CD14-positive monocyte (primary cell): ENCODE measurements around the gene PHGDH. TPM values are rescaled to one million over a fixed set of nuclear protein-coding genes. Genes with fewer than 3 reads are reported as not detected.

ENCODE experiments used
- DNase-seq, 3 donors: peaks; one replicate each; pipeline ENCODE4 v3.0.0-alpha.2; 2011 to 2022
- H2AFZ ChIP-seq: 2 replicates; pipeline ENCODE4 v1.6.0; 2012; ENCODE audit warnings: mild to moderate bottlenecking, low read depth, low read length, inconsistent platforms; ENCODE audit not compliant: insufficient read depth, poor library complexity, severe bottlenecking
- H3K27ac ChIP-seq, 2 donors: 1 replicate in 1 of 2; 2 replicates in 1 of 2; pipeline ENCODE4 v1.5.1; 2012 to 2013; ENCODE audit warnings: low read length in 2 of 2, control low read depth in 1 of 2, inconsistent platforms in 1 of 2, low read depth in 1 of 2, mild to moderate bottlenecking in 1 of 2
- H3K27me3 ChIP-seq, 2 donors: one replicate each; pipeline versions ENCODE4 v1.6.0 to v1.6.1; 2011 to 2013; ENCODE audit warnings: low read length in 2 of 2; ENCODE audit not compliant: control insufficient read depth in 2 of 2, insufficient read depth in 2 of 2
- H3K36me3 ChIP-seq, 2 donors: replicated peaks in 1 of 2; 1 replicate in 1 of 2; 2 replicates in 1 of 2; pipeline versions ENCODE4 v1.5.1 to v1.6.1; 2012 to 2013; ENCODE audit warnings: low read length in 2 of 2, control low read depth in 1 of 2, inconsistent platforms in 1 of 2, mild to moderate bottlenecking in 1 of 2; ENCODE audit not compliant: insufficient read depth in 2 of 2, control insufficient read depth in 1 of 2
- H3K4me1 ChIP-seq, 2 donors: 1 replicate in 1 of 2; 2 replicates in 1 of 2; pipeline versions ENCODE4 v1.5.1 to v1.6.1; 2012 to 2013; ENCODE audit warnings: low read length in 2 of 2, control low read depth in 1 of 2, inconsistent platforms in 1 of 2, mild to moderate bottlenecking in 1 of 2, moderate library complexity in 1 of 2; ENCODE audit not compliant: insufficient read depth in 2 of 2, control insufficient read depth in 1 of 2
- H3K4me2 ChIP-seq: replicated peaks from 2 replicates; pipeline ENCODE3; 2012; ENCODE audit warnings: low read length, moderate library complexity, mild to moderate bottlenecking; ENCODE audit not compliant: poor library complexity, severe bottlenecking; ENCODE audit errors: extremely low read depth
- H3K4me3 ChIP-seq, 3 experiments: fragments of 200-600 bp in 1 of 3; sonication (generic) in 1 of 3; replicated peaks in 1 of 3; 1 replicate in 2 of 3; 2 replicates in 1 of 3; pipeline ENCODE4 v1.5.1; 2011 to 2013; ENCODE audit warnings: low read length in 3 of 3, mild to moderate bottlenecking in 3 of 3, control low read depth in 2 of 3, low read depth in 2 of 3, inconsistent platforms in 1 of 3, moderate library complexity in 1 of 3
- H3K79me2 ChIP-seq: 2 replicates; pipeline ENCODE4 v1.6.0; 2012; ENCODE audit warnings: mild to moderate bottlenecking, control low read depth, inconsistent platforms, low read length, moderate library complexity; ENCODE audit not compliant: insufficient read depth
- H3K9ac ChIP-seq: 2 replicates; pipeline ENCODE4 v1.6.0; 2017; ENCODE audit warnings: low read length, mild to moderate bottlenecking; ENCODE audit not compliant: insufficient read depth, poor library complexity, severe bottlenecking
- H3K9me3 ChIP-seq, 2 donors: replicated peaks in 1 of 2; 1 replicate in 1 of 2; 2 replicates in 1 of 2; pipeline versions ENCODE4 v1.5.1 to v1.6.1; 2012 to 2013; ENCODE audit warnings: low read length in 2 of 2, control low read depth in 1 of 2; ENCODE audit not compliant: control insufficient read depth in 1 of 2, insufficient read depth in 1 of 2
- H4K20me1 ChIP-seq: 2 replicates; pipeline ENCODE4 v1.6.0; 2012; ENCODE audit warnings: mild to moderate bottlenecking, low read length, control low read depth, moderate library complexity; ENCODE audit not compliant: insufficient read depth
- H3K27ac Mint-ChIP-seq, 7 donors: one replicate each; pipeline ENCODE4 v1.8.0; 2020; ENCODE audit warnings: mild to moderate bottlenecking in 7 of 7, mixed read lengths in 7 of 7, moderate library complexity in 6 of 7, inconsistent platforms in 2 of 7
- H3K27me3 Mint-ChIP-seq, 3 donors: one replicate each; pipeline ENCODE4 v1.8.0; 2021 to 2022; ENCODE audit warnings: low read depth in 3 of 3, mild to moderate bottlenecking in 3 of 3, mixed read lengths in 3 of 3, moderate library complexity in 3 of 3, inconsistent platforms in 1 of 3
- H3K36me3 Mint-ChIP-seq, 2 donors: one replicate each; pipeline ENCODE4 v1.8.0; 2020; ENCODE audit warnings: mixed read lengths in 2 of 2, inconsistent platforms in 1 of 2, mild to moderate bottlenecking in 1 of 2
- H3K4me1 Mint-ChIP-seq: one replicate; pipeline ENCODE4 v1.8.0; 2020; ENCODE audit warnings: mild to moderate bottlenecking, mixed read lengths
- H3K4me3 Mint-ChIP-seq, 2 donors: one replicate each; pipeline ENCODE4 v1.8.0; 2020; ENCODE audit warnings: mild to moderate bottlenecking in 2 of 2, mixed read lengths in 2 of 2, moderate library complexity in 1 of 2
- H3K9me3 Mint-ChIP-seq, 7 donors: one replicate each; pipeline ENCODE4 v1.8.0; 2020 to 2022; ENCODE audit warnings: mixed read lengths in 7 of 7, mild to moderate bottlenecking in 6 of 7, moderate library complexity in 6 of 7, inconsistent platforms in 2 of 7
- WGBS: methylation state at CpG from one replicate; pipeline ENCODE4 v1.1.5; 2013; ENCODE audit warnings: missing lambda C conversion rate; ENCODE audit not compliant: insufficient coverage; 5-methylcytosine and 5-hydroxymethylcytosine counted together
- intact Hi-C, 2 donors: fragments of 100-400 bp; cut with micrococcal nuclease; formaldehyde crosslinking; loops; one replicate each; pipeline versions ENCODE4 v1.15.0 to v1.15.1; 2023
- polyA plus RNA-seq, 3 donors: library from polyadenylated mRNA; depleted of rRNA in 1 of 3; unstranded in 2 of 3; stranded (reverse) in 1 of 3; fragments of 300-500 nt in 2 of 3; fragments of >200 nt in 1 of 3; fragmentation: Illumina TruSeq in 2 of 3; gene quantifications; 1 replicate in 2 of 3; 2 replicates in 1 of 3; pipeline ENCODE4 v1.2.3, GENCODE V29; 2012 to 2021
- TF ChIP-seq, protein P1 (sequence below): fragments of 200-600 bp; IDR thresholded peaks from one replicate; pipeline ENCODE4 v1.8.0; 2022; ENCODE audit warnings: antibody characterized with exemption, mild to moderate bottlenecking

Gene PHGDH
- polyA plus RNA-seq, 3 donors: 0.09 to 0.44 (median 0.20) TPM

DNA sequence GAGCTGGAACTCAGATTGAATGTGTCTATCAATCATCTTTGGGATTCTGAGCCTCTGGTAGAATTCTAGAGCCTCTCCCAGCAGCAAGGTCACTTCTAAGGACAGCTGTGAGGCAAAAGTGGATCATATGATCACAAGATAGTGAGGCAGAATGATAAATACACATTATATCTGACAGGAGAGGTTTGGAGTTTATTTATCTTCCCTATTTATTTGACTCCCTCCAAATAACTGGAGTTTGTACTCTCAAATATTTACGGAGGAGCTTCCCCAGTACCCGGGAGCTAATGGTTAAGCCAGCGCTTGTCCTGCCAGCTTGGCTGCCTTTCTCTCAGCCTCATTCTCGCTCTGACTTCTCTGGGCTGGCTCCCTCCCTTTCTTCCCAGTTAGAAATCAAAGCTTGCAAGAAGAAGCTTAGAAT, 54.6 kb downstream of the PHGDH start:
- Histone ChIP-seq H3K9ac (no peak overlapping the region), H3K4me2 (no peak overlapping the region), H3K4me3 (no peak overlapping the region), H3K9me3 (no peaks in the 10 kb centered on the region), H4K20me1 (no peaks in the 10 kb centered on the region), H3K27me3 (no peaks in the 10 kb centered on the region), H3K79me2 (no peaks in the 10 kb centered on the region), H3K36me3 (no peaks in the 10 kb centered on the region), H2AFZ (no peak overlapping the region), H3K27ac (no peak overlapping the region), H3K4me1 (no peaks in the 10 kb centered on the region)
- Mint-ChIP-seq H3K4me3 (no peak overlapping the region), H3K36me3 (no peaks in the 10 kb centered on the region), H3K27ac (no peak overlapping the region), H3K4me1 (no peaks in the 10 kb centered on the region), H3K27me3 (peaks cover 0 to 5% (median 1%) of the 10 kb centered on the region in 3 donors), H3K9me3 (peaks cover 0 to 3% (median 0%) of the 10 kb centered on the region in 7 donors)
- 95% methylated on average over 3 of the region's 4 CpGs for WGBS
- intact Hi-C loops: no loop called here
- no peak for DNase-seq
- TF ChIP-seq, protein P1, sequence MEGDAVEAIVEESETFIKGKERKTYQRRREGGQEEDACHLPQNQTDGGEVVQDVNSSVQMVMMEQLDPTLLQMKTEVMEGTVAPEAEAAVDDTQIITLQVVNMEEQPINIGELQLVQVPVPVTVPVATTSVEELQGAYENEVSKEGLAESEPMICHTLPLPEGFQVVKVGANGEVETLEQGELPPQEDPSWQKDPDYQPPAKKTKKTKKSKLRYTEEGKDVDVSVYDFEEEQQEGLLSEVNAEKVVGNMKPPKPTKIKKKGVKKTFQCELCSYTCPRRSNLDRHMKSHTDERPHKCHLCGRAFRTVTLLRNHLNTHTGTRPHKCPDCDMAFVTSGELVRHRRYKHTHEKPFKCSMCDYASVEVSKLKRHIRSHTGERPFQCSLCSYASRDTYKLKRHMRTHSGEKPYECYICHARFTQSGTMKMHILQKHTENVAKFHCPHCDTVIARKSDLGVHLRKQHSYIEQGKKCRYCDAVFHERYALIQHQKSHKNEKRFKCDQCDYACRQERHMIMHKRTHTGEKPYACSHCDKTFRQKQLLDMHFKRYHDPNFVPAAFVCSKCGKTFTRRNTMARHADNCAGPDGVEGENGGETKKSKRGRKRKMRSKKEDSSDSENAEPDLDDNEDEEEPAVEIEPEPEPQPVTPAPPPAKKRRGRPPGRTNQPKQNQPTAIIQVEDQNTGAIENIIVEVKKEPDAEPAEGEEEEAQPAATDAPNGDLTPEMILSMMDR: no peak

DNA sequence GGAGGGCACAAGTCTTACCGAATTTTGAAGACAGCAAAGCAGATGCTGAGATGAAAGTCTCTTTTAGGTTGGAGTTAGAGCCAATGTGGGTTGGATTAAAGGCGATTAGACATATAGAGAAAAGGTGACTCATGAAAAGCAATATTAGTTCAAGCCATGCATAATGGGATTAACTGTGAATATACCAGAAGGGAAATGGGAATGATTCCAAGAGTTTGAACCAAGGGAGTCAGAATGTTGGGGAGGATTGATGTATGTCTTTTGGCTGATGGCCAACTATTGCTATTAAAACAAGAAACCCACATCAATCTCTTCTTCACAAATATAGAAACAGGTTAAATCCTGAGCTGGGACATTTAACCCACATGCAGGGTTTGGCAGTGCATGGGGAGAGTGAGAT, 55.8 kb downstream of the PHGDH start:
- H3K27ac Mint-ChIP-seq: no peak overlapping the region

More for the DNA sequence above, 55.8 kb downstream of the PHGDH start:
- no peaks in the 10 kb centered on the region for H4K20me1 ChIP-seq
- no peaks in the 10 kb centered on the region for H3K79me2 ChIP-seq
- intact Hi-C loops: no loop called here
- no peaks in the 10 kb centered on the region for H3K36me3 ChIP-seq
- no peaks in the 10 kb centered on the region for H3K27me3 ChIP-seq
- H3K4me2 ChIP-seq: no peak overlapping the region
- no peaks in the 10 kb centered on the region for H3K4me1 ChIP-seq
- Mint-ChIP-seq H3K27me3 (peaks cover 0 to 5% (median 1%) of the 10 kb centered on the region in 3 donors), H3K36me3 (no peaks in the 10 kb centered on the region), H3K9me3 (peaks cover 0 to 3% (median 0%) of the 10 kb centered on the region in 7 donors), H3K4me3 (no peak overlapping the region), H3K4me1 (no peaks in the 10 kb centered on the region)
- no peak overlapping the region for H2AFZ ChIP-seq
- H3K27ac ChIP-seq: no peak overlapping the region
- no peak overlapping the region for H3K4me3 ChIP-seq
- TF ChIP-seq, protein P1: no peak
- 100% methylated on average over 2 of the region's 2 CpGs for WGBS
- no peaks in the 10 kb centered on the region for H3K9me3 ChIP-seq
- H3K9ac ChIP-seq: no peak overlapping the region
- no peak for DNase-seq
